GM19455 (cell line): ENCODE measurements around the gene MAP2.
"Not testable (repeated sequence)": the region's sequence is repeated elsewhere in the genome, so short reads cannot be mapped to it uniquely, and the experiment has no call there.

Experiments used
- ATAC-seq: cut with Tn5 transposase; IDR thresholded peaks from one replicate; pipeline ENCODE4 v1.9.1; 2021; ENCODE audit not compliant: unreplicated experiment

The MAP2 gene

GRCh38 chr2:209472112-209472832 is 48.4 kb downstream of the MAP2 start:
- ATAC-seq, result no peak

- ATAC-seq, result no peak
These were observed 49.0 kb downstream of the MAP2 start for GRCh38 chr2:209472871-209473270.

- no peak for ATAC-seq
These were observed 50.1 kb downstream of the MAP2 start for GRCh38 chr2:209473930-209474419.

GRCh38 chr2:209474960-209475359 is 51.1 kb downstream of the MAP2 start:
- no peak for ATAC-seq

- ATAC-seq, result no peak
These were observed 52.7 kb downstream of the MAP2 start for GRCh38 chr2:209476367-209477208.

- not testable (repeated sequence) for ATAC-seq
These were observed 68.4 kb downstream of the MAP2 start for GRCh38 chr2:209492296-209492695.

- ATAC-seq, result not testable (repeated sequence)
These were observed 71.3 kb downstream of the MAP2 start for GRCh38 chr2:209495068-209495620.

- no peak for ATAC-seq
These were observed 72.2 kb downstream of the MAP2 start for GRCh38 chr2:209495855-209496585.

GRCh38 chr2:209496586-209496982 is 72.7 kb downstream of the MAP2 start:
- ATAC-seq, result no peak

- ATAC-seq, result no peak
These were observed 74.8 kb downstream of the MAP2 start for GRCh38 chr2:209498614-209499013.

- ATAC-seq, result no peak
These were observed 75.2 kb downstream of the MAP2 start for GRCh38 chr2:209499069-209499468.

- no peak for ATAC-seq
These were observed 77.7 kb downstream of the MAP2 start for GRCh38 chr2:209501579-209501978.

GRCh38 chr2:209505410-209505809 is 81.6 kb downstream of the MAP2 start:
- no peak for ATAC-seq

- ATAC-seq, result no peak
These were observed 84.4 kb downstream of the MAP2 start for GRCh38 chr2:209508255-209508654.

GRCh38 chr2:209511637-209512036 is 87.8 kb downstream of the MAP2 start:
- no peak for ATAC-seq

- no peak for ATAC-seq
These were observed 89.1 kb downstream of the MAP2 start for GRCh38 chr2:209512971-209513370.

- ATAC-seq, result no peak
These were observed 93.6 kb downstream of the MAP2 start for GRCh38 chr2:209517436-209517835.

GRCh38 chr2:209519271-209519670 is 95.4 kb downstream of the MAP2 start:
- no peak for ATAC-seq

- ATAC-seq, result no peak
These were observed 96.1 kb downstream of the MAP2 start for GRCh38 chr2:209519906-209520305.

- no peak for ATAC-seq
These were observed 99.3 kb downstream of the MAP2 start for GRCh38 chr2:209523041-209523740.
